GM21528 (cell line): ENCODE data around the gene GAB4.
"Not testable (repeated sequence)": the region's sequence is repeated elsewhere in the genome, so short reads cannot be mapped to it uniquely, and the experiment has no call there.

ENCODE experiments used
- ATAC-seq: cut with Tn5 transposase; IDR thresholded peaks from one replicate; pipeline ENCODE4 v1.9.1; 2021; ENCODE audit warnings: mild to moderate bottlenecking, moderate library complexity; ENCODE audit not compliant: unreplicated experiment, low FRiP score

The GAB4 gene

GRCh38 chr22:16917144-16918003, 90.6 kb downstream of the GAB4 start:
- no peak for ATAC-seq

- no peak for ATAC-seq
Measured at GRCh38 chr22:16915701-16916100, 92.3 kb downstream of the GAB4 start.

GRCh38 chr22:16914911-16915310, 93.1 kb downstream of the GAB4 start:
- not testable (repeated sequence) for ATAC-seq

- ATAC-seq: no peak
Measured at GRCh38 chr22:16914006-16914405, 94.0 kb downstream of the GAB4 start.

- ATAC-seq: no peak
Measured at GRCh38 chr22:16912281-16912680, 95.7 kb downstream of the GAB4 start.
